CD4-positive, alpha-beta T cell treated with Interleukin-17A for 4 hours (primary cell): ENCODE data around the gene BDNF.
"Not testable (repeated sequence)": the region's sequence is repeated elsewhere in the genome, so short reads cannot be mapped to it uniquely, and the experiment has no call there.

Experiments used
- DNase-seq: peaks from one replicate; pipeline ENCODE4 v3.0.0-alpha.2; 2020; ENCODE audit warnings: mixed read lengths

The BDNF gene

GRCh38 chr11:27705873-27706820 lies 5.9 kb upstream of the BDNF start:
- no peak for DNase-seq

GRCh38 chr11:27703481-27703880 lies 3.2 kb upstream of the BDNF start:
- no peak for DNase-seq

GRCh38 chr11:27702811-27703210 lies 2.6 kb upstream of the BDNF start:
- no peak for DNase-seq

DNA sequence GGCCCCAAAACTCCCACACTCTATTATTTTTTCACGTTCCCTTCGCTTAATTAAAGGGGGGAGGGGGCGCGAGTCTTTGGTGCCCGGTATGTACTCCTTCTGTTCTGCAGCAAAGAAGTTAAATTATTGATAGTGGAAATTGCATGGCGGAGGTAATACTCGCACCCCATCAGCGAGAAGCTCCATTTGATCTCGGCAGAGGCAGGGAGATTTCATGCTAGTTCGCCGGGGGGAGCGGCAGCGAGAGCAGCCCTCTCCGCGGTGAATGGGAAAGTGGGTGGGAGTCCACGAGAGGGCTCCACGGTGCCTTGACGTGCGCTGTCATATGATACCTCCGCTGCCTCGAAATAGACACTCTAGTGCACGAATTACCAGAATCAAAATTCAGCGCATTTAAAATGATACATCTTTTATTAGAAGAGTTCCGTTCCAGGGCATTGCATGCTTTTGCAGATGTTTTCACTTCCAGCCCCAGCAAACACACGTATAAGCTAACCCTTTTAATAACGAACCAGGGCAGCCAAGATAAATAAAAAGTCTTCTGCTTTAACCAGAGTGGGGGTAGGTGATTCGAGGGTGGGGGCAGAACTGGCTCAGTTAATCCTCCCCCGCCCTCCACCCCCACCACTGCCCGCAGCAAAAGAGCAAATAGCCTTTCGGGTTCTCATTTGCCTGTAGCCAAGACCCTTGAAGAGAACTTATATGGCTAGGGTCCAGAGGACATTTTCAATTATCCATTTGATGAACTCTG lies 1.3 kb upstream of the BDNF start:
- DNase-seq, result no peak

DNA sequence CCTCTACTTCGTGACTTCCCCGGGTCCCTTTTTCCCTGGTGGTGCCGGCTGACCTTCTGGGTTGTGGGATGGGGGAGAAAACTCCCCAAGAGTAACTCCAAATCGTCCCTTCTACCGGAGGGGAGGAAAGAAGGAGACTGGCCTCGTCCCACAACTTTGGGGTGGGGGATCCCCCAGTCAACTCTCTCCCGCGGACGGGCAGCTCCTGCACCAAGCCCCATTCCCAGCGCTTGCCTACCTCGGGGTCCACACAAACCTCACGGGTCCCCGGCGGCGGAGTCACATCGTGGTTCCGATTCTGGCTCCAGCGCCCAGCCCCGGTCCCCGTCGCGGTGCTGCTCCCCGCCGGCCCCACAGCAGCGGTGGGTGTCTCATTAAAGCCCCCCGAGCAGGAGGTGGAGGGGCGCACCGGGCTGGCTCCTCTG lies 317 bp downstream of the BDNF start:
- no peak for DNase-seq

DNA sequence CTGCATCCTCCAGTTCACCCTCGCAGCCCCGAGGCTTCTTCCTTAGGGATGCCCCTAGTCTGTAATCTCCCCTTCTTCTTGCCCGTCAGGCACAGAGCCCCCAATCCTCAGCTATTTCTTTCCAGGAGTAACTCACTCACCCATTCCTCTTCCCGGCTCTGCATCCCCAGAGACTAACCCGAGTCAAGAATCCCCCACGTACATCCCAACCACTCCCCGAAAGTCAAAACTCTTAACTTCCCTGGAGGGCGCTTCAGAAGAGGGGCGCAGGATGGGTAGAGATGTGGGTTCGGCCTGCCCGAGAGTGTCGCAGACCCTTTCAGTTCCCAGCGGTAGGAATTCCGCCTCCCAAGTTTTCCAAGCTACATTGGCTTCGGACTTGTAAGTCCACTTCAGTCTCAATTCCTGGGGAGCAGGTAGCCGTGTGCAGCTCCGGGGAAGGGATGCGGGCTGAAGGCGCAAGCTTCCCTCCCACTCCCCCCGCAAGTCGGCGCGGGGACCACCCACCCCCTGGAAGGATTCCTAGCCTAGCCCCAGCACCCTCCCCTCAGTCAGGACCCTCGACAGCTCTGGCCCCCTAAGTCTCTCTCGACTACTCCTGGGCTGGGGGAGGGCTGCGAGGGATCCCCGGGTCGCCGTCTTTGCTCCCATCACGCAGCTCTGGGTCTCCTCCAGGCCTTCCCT lies 871 bp downstream of the BDNF start:
- DNase-seq, result no peak

DNA sequence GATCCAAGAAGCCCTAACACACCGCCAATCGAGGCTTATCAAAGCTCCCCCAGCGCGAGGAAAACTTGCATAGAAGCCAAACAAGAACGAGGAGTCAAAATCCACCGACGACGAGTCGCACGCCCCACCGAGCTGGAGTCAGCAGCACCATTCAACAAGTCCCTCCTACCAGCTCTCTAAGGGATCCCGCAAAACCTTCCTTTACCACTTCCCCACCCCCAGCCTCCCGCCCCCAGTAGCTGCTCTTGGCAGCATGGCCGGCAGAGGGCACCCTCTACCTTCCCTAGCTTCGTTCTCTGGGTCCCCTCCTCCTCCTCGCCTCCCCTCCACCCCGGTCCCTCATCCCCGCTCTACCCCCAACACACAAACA lies 1.4 kb downstream of the BDNF start:
- peak; percentile 34 for DNase-seq

DNA sequence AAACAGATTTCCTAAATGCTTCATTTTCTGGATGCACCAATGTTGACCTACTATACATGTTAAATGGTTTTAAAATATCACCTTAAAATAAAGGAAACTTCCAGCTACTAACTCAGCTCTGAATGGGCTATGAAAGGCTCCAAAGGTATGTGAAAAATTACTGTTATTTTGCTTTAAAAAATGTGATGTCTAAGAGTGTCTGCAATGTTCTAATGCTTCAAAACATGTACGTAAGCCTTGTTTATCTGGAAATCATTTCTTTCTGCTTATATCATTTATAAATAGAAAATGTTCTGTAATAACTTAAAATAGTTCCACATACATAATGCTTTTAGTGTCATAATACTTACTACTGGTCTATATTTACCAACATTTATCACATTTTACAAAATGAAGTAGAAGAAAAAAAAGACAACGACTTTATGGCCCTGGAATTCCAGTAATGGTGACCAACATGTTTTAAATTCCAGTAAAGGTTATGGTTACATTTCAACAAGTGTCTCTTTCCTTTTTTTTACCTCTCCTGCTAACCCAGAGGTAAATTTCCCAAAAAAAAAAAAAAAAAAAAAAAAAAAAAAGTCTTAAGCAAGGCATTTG lies 2.5 kb downstream of the BDNF start:
- no peak for DNase-seq

DNA sequence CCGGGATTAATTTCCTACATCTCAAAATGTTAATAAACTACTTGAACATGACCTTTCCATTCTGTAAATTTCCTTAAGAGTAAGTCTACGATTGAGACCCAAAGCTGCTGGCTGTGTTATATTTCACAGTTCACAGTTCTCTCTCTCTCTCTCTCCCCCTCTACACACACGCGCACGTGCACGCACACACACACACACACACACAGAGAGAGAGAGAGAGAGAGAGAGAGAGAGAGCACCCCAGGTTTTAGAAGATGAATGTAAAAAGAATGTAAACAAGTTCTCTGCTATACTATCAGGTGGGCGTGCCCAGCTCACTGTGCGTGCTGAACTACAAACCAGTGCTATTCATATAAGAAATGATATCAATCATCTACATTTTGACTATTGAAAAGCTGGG lies 3.3 kb downstream of the BDNF start:
- DNase-seq, result no peak

DNA sequence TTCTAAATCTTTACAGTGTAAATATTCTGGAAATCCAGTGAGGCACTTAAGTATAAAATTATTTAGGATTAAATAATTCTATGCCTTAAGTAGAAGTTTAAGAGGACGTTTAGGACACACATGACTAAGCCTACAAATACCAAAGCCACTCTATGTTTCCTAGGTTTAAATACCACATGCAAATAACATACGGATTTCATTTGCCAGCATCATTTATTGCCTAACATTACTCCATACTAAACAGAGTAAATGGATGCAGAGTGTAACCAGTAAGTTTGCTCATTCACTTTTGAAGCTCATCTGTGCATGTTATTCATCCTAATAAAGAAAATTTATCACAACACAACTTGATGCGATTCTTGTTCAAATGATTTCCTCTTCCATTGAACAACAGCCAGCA lies 4.1 kb downstream of the BDNF start:
- DNase-seq, result no peak

DNA sequence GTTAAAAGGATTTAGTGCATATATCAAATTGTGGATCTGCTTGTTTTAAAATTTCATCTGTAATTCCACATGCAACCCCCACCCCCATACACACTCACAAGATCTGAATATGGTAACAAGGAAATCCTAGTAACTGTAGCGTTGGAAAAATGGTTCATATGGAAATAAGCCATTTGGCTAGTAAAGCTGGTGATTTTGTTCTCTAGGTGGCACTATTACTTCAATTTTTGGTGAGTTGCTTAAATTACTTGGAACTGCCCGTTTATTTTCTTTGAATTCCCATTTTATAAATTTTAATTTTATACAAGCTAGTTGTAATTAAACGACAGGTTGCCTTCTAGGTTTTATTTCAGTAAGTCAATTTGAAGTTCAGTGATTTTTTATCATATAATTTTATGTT lies 5.3 kb downstream of the BDNF start:
- no peak for DNase-seq

DNA sequence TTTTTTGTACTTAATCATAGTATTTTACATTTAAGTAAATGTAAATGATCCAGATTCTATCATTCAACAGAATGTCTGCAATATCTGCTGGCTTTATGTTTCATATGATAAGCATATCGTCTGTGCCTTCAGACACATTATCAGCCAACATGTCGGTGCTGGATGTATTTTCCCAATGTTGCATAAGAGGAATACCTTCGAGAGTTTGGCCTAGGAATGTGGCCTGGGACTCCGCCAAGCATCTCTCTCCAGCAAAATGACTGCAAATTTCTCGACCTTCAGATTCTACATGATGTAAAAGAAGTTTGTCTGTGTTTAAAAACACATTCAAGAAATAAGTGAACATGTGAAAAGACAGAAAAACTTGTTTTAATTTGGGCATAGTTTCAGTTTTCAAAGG lies 6.9 kb downstream of the BDNF start:
- no peak for DNase-seq

DNA sequence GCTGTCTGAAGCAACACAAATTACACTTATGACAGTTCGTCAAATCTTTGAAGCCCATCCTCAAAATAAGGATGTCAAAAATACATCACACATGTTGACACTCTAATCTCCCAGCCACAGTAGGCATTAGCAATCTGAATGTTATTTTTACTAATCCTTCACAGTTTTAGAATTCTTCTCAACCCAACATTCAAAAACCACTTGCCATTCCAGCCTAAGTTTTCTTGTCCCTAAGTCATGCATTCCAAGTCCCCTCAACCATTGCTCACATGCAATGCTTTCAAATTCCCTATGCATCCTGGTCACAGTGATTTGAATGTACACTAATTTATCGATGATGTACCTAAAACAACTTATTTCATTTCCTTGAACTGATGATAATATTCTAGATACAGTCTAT lies 7.5 kb downstream of the BDNF start:
- DNase-seq, result no peak

GRCh38 chr11:27688076-27688475 lies 12.2 kb downstream of the BDNF start:
- DNase-seq, result no peak

DNA sequence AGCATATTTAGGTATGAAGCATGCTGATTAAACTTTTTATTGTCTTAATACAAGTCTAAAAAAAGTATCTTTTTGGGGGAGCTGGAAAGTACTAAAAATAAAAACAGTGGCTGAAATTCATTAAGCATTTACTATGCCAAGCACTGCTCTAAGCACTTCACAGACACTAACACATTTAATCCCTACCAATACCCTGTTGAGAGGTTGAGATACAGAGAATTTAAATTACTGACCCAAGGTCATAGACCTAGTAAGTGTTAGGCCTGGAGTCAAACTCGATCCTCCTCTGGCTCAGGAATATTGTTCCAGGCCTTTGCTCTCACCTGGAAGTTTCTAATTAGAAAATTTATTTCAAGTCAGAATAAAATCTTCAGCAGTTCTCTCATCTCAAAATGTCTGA lies 18.6 kb downstream of the BDNF start:
- DNase-seq, result no peak

DNA sequence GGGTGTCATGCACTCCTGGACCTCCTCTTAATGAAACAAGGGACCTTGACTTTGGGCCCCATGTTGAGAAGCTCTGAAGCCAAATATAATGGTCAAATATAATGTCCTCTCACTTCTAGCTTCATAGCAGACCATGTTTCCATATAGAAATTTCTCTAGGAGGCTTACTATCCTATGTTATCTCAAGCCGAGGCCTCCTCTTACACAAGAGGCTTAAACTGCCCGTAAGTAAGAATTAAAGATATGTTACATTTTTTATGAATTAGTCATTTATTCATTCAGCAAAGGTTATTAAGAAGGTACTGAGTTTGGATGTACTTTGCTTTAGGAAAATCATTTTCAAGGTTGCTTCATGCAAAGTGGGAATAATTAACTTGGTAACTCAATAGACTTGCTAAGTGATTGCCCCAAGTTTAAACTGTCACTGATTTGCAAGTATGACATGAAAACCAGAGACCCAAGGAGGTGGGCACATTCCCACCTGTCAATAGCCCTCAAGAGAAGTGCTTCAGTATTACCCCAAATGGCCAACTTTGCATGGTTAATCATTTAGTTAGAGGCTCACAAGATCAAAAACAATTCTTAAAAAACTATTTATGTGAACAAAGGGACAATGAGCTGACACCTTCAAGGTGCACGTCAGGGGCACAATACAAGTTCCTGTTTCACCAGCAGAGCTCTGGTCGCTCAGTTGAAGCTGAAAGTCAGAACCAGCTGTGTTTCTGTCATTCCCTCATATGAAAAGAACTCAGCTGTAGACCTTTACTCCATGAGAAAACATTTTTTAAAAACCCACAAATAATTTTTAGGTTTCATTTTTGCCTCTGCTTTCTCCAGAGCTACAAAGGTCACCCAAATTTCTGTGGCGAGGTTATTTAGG lies 20.9 kb downstream of the BDNF start:
- DNase-seq, result no peak

GRCh38 chr11:27678242-27678641 lies 22.0 kb downstream of the BDNF start:
- DNase-seq, result no peak

GRCh38 chr11:27677108-27677507 lies 23.1 kb downstream of the BDNF start:
- no peak for DNase-seq

GRCh38 chr11:27673979-27674663 lies 26.1 kb downstream of the BDNF start:
- no peak for DNase-seq

DNA sequence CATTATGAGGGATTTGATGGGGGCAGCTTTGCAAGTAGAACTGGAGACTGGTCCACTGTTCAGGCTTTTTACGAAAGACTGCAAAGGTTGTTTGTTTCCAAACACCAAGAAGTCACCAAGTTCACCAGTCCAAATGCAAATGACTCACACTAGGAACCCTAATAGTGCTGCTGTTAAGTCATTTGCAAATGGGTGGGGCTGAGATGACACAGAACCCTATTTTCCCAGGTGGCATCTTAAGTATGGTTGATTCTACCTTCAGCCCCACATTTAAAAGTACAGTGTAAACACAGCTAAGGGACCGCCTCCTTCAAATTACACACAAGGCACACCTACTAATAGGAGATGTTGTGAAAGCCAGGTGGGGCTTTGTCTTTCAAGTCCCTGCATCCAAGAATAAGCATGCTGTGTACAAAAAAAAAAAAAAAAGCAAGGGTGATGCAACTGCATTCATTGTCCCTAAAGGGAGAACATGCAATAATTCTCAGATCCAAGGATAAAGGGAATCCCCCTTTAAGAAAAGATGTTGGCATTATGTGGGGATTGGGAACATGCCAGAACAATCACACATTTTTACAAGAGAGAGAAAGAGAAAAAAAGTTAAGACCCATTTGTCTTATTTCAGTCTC lies 27.3 kb downstream of the BDNF start:
- no peak for DNase-seq

DNA sequence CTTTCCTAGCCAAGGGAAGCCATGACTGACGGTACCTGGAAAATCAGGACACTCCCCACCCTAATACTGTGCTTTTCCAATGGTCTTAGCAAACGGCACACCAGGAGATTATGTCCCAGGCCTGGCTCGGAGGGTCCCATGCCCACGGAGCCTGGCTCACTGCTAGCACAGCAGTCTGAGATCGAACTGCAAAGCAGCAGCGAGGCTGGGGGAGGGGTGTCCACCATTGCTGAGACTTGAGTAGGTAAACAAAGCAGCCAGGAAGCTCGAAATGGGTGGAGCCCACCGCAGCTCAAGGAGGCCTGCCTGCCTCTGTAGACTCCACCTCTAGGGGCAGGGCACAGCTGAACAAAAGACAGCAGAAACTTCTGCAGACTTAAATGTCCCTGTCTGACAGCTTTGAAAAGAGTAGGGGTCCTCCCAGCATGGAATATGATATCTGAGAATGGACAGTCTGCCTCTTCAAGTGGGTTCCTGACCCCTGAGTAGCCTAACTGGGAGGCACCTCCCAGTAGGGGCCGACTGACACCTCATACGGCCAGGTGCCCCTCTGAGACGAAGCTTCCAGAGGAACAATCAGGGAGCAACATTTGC lies 34.6 kb downstream of the BDNF start:
- DNase-seq, result not testable (repeated sequence)
